Ishikawa (cell line): Measurements from ENCODE around the gene FIBCD1.

ENCODE experiments used
- CEBPB ChIP-seq: IDR thresholded peaks from 2 replicates; pipeline ENCODE4 v1.6.1; 2012
- CREB1 ChIP-seq: IDR thresholded peaks from 2 replicates; pipeline ENCODE4 v1.6.1; 2012; ENCODE audit warnings: low read depth
- EGR1 ChIP-seq: IDR thresholded peaks from 2 replicates; pipeline ENCODE4 v1.6.1; 2012
- EP300 ChIP-seq: IDR thresholded peaks from 2 replicates; pipeline ENCODE4 v1.6.1; 2012; ENCODE audit warnings: borderline replicate concordance
- FOXM1 ChIP-seq: IDR thresholded peaks from 2 replicates; pipeline ENCODE4 v1.6.1; 2012; ENCODE audit warnings: low read depth, borderline replicate concordance
- NFIC ChIP-seq: IDR thresholded peaks from 2 replicates; pipeline ENCODE4 v1.6.1; 2012
- RAD21 ChIP-seq: IDR thresholded peaks from 2 replicates; pipeline ENCODE4 v1.6.1; 2012; ENCODE audit warnings: low read depth
- TAF1 ChIP-seq: IDR thresholded peaks from 2 replicates; pipeline ENCODE4 v1.6.1; 2012; ENCODE audit warnings: low read depth, mild to moderate bottlenecking
- TCF12 ChIP-seq: IDR thresholded peaks from 2 replicates; pipeline ENCODE4 v1.6.1; 2012; ENCODE audit warnings: low read depth
- TEAD4 ChIP-seq: IDR thresholded peaks from 2 replicates; pipeline ENCODE4 v1.6.1; 2012
- YY1 ChIP-seq: IDR thresholded peaks from 2 replicates; pipeline ENCODE4 v1.6.1; 2012; ENCODE audit warnings: low read depth
- ZBTB7A ChIP-seq: IDR thresholded peaks from 2 replicates; pipeline ENCODE4 v1.6.1; 2012; ENCODE audit warnings: low read depth
- TF ChIP-seq, protein P1 (sequence below): IDR thresholded peaks from 2 replicates; pipeline ENCODE4 v1.6.1; 2012
- TF ChIP-seq, protein P2 (sequence below): IDR thresholded peaks from 2 replicates; pipeline ENCODE4 v1.6.1; 2012
- TF ChIP-seq, protein P3 (sequence below): IDR thresholded peaks from 2 replicates; pipeline ENCODE4 v1.6.1; 2012; ENCODE audit warnings: low read depth, mild to moderate bottlenecking

The FIBCD1 gene

DNA sequence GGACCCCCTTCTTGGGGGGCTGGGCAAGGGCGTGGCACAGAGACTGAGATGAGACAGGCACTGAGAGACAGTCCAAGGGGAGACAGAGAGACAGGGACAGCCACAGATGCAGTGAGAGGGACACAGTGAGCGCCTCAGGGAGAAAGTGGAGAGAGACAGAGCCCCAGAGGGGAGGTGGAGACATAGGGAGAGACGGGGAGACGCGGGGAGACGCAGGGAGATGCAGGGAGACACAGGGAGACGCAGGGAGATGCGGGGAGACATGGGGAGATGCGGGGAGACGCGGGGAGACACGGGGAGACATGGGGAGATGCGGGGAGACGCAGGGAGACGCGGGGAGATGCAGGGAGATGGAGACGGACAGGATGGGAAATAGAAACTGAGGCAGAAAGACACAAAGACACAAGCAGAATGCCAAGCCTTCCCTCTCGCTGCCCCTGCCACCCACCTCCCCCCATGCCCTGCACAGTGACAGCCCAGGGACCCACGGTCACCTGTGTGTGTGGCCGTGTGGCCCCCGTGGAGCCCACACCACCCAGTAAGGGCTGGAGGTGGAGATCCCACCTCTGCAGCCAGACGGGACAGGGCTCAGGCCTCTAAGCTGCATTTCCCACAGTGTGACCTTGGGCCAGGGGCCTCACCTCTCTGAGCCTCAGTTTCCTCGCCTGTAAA, 8.8 kb downstream of the FIBCD1 start:
- no peak for TF ChIP-seq NFIC
- TF ChIP-seq CREB1 = no peak
- TF ChIP-seq, protein P1, sequence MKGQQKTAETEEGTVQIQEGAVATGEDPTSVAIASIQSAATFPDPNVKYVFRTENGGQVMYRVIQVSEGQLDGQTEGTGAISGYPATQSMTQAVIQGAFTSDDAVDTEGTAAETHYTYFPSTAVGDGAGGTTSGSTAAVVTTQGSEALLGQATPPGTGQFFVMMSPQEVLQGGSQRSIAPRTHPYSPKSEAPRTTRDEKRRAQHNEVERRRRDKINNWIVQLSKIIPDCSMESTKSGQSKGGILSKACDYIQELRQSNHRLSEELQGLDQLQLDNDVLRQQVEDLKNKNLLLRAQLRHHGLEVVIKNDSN = no peak
- TF ChIP-seq RAD21 = no peak
- TF ChIP-seq EP300 = no peak
- TF ChIP-seq, protein P2, sequence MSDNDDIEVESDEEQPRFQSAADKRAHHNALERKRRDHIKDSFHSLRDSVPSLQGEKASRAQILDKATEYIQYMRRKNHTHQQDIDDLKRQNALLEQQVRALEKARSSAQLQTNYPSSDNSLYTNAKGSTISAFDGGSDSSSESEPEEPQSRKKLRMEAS = no peak
- TF ChIP-seq, protein P3, sequence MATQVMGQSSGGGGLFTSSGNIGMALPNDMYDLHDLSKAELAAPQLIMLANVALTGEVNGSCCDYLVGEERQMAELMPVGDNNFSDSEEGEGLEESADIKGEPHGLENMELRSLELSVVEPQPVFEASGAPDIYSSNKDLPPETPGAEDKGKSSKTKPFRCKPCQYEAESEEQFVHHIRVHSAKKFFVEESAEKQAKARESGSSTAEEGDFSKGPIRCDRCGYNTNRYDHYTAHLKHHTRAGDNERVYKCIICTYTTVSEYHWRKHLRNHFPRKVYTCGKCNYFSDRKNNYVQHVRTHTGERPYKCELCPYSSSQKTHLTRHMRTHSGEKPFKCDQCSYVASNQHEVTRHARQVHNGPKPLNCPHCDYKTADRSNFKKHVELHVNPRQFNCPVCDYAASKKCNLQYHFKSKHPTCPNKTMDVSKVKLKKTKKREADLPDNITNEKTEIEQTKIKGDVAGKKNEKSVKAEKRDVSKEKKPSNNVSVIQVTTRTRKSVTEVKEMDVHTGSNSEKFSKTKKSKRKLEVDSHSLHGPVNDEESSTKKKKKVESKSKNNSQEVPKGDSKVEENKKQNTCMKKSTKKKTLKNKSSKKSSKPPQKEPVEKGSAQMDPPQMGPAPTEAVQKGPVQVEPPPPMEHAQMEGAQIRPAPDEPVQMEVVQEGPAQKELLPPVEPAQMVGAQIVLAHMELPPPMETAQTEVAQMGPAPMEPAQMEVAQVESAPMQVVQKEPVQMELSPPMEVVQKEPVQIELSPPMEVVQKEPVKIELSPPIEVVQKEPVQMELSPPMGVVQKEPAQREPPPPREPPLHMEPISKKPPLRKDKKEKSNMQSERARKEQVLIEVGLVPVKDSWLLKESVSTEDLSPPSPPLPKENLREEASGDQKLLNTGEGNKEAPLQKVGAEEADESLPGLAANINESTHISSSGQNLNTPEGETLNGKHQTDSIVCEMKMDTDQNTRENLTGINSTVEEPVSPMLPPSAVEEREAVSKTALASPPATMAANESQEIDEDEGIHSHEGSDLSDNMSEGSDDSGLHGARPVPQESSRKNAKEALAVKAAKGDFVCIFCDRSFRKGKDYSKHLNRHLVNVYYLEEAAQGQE = no peak

DNA sequence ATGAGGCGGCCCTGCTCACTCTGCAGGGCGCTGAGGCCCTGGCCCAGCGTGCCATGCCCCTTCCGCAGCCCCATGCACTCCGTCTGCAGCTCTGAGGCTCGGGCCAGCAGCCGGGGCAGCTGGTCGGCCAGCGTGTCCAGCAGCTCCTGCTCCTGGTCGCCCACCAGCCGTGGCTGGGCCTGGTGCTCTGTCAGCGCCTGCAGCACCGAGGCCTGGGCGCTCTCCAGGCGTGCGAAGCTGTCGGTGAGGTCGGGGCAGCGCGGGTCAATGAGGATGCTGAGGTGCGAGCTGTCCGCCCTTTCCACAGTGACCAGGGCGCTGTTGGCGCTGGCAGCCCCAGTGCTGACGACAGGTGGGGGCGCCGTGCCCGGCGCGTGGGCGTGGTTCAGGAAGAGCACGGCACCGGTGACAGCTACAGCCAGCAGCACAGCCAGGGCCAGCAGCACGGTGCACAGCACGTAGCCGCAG, 9.4 kb downstream of the FIBCD1 start:
- TF ChIP-seq TEAD4 (no peak), CREB1 (no peak), TAF1 (no peak), EP300 (no peak)
- TF ChIP-seq, protein P1 = no peak

DNA sequence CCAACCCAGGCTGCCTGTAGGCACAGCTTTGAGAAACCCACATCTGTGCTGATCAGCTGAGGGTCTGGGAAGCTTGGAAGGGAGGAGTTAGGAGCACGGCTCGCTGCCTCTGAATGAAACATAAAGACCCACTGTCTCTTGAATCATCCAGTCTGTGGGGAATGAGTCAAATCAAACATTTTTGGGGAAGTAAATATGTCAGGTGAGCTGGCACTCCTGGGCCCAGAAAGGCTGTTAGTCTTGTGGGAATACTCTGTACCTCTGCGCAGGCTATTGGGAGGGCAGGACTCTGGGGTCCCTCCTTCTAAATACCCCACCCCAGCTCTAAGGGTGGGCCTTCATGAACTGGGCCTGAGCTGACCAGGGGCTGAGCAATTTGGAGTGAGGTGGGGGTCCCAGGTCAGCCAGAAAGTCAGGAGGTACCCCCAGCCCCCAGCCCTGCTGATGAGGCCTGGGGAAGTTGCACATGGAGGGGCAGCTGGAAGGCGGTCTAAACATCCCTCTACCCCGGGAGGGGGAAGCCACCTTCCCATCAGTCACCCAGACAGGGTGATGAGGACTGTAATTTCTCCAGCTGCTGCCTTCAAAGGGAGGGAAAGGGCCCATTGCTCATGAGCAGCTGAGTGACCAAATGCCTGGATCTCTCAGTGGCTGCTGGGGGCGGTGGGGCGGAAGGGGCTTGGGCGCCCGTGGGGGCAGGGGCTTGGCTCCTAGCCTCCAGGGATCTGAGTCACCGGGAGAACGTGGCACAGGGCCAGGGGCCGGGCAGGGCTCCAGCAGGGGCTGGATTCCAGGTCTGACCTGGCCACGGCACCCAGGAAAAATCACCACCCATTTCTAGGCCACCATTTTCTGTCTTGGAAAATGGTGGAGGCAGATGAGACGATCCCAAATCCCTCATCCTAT, 10.8 kb downstream of the FIBCD1 start:
- TF ChIP-seq, protein P3 = no peak
- TF ChIP-seq ZBTB7A (peak; percentile 81), TCF12 (peak; percentile 52), EP300 (no peak), NFIC (peak; percentile 93), YY1 (peak; percentile 54; the same call in 1 of the 2 replicates), TEAD4 (0 out of 2 replicates have a peak, but pooled peaks have one; percentile 47)

DNA sequence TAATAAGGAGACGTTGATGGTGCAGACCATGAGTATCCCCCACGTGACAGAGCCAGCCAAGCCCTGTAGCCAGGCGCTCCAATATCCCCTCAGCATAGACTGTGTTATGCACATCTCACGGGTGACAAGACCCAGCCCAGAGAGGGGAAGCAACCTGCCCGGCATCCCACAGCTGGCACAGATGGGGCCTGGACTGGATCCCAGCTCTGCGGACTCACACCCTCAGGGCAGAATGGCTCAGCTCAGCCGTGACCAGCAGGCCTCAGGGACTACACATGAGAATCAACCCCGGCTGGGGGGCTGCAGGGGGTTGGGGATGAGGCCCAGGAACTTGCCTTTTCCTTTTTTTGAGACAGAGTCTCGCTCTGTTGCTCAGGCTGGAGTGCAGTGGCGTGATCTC, 11.7 kb downstream of the FIBCD1 start:
- no peak for TF ChIP-seq FOXM1
- TF ChIP-seq, protein P3 = no peak
- no peak for TF ChIP-seq TEAD4
- no peak for TF ChIP-seq TAF1
- no peak for TF ChIP-seq RAD21
- no peak for TF ChIP-seq CEBPB
- no peak for TF ChIP-seq CREB1
- TF ChIP-seq EP300 = no peak
- TF ChIP-seq NFIC = no peak; the same call in 1 of the 2 replicates
- TF ChIP-seq, protein P1 = no peak
- TF ChIP-seq, protein P2 = no peak
- TF ChIP-seq YY1 = no peak
- no peak for TF ChIP-seq TCF12
- TF ChIP-seq EGR1 = no peak
- TF ChIP-seq ZBTB7A = no peak
